DOHH2 (cell line): ENCODE data around the gene DCBLD2.

ENCODE experiments used
- EZH2phosphoT487 ChIP-seq: fragments of 200-600 bp; sonication (generic); IDR thresholded peaks from 2 replicates; pipeline ENCODE4 v1.6.1; 2017; ENCODE audit warnings: borderline replicate concordance, mild to moderate bottlenecking, antibody characterized with exemption, low read length, moderate library complexity, mixed read lengths
- TF ChIP-seq, protein P1 (sequence below): fragments of 200-600 bp; sonication (generic); IDR thresholded peaks from one replicate; pipeline ENCODE4 v1.5.1; 2014; ENCODE audit warnings: antibody characterized with exemption, mild to moderate bottlenecking, low read depth, low read length; ENCODE audit not compliant: poor library complexity, severe bottlenecking

DNA sequence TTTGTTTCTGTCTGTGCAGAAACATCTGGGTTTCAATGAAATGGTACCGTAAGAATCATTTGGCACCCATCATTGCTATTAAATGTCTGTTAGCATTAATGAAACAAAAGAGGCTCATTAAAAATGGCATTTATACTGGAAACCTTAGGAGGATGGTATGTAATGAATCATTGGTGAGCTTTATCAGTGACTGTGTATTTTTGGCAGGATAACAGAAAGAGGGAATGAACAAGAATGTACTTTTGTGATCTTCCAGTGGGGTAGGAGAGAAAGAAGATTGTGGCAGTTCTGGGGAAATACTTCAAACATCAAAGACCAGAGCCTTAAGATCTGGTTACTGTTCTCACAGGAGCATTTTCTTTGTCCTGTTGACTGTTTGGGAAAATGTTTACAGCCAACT is 4.7 kb upstream of the DCBLD2 start:
- TF ChIP-seq, protein P1, sequence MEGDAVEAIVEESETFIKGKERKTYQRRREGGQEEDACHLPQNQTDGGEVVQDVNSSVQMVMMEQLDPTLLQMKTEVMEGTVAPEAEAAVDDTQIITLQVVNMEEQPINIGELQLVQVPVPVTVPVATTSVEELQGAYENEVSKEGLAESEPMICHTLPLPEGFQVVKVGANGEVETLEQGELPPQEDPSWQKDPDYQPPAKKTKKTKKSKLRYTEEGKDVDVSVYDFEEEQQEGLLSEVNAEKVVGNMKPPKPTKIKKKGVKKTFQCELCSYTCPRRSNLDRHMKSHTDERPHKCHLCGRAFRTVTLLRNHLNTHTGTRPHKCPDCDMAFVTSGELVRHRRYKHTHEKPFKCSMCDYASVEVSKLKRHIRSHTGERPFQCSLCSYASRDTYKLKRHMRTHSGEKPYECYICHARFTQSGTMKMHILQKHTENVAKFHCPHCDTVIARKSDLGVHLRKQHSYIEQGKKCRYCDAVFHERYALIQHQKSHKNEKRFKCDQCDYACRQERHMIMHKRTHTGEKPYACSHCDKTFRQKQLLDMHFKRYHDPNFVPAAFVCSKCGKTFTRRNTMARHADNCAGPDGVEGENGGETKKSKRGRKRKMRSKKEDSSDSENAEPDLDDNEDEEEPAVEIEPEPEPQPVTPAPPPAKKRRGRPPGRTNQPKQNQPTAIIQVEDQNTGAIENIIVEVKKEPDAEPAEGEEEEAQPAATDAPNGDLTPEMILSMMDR: no peak
- TF ChIP-seq EZH2phosphoT487: no peak
